Psoas muscle (tissue), 8 donors: ENCODE measurements around the gene ASTL. TPM values are rescaled to one million over a fixed set of nuclear protein-coding genes. Genes with fewer than 3 reads are reported as not detected.

Source experiments
- ATAC-seq, 4 donors: fragments of 200-7000 bp; cut with Tn5 transposase; one replicate each; pipeline ENCODE4 v1.9.1; 2020; ENCODE audit warnings: moderate library complexity in 3 of 4, mild to moderate bottlenecking in 2 of 4
- DNase-seq, 2 donors: peaks; one replicate each; pipeline ENCODE4 v3.0.0-alpha.2; 2020
- H3K27ac ChIP-seq: fragments of 200-600 bp; one replicate; pipeline ENCODE4 v1.8.0; 2022
- H3K27me3 ChIP-seq, 3 donors: fragments of 200-600 bp in 1 of 3; one replicate each; pipeline versions ENCODE4 v1.6.1 to v1.8.0; 2013 to 2022; ENCODE audit warnings: low read length in 2 of 3, mild to moderate bottlenecking in 2 of 3, moderate library complexity in 1 of 3; ENCODE audit not compliant: insufficient read depth in 3 of 3
- H3K36me3 ChIP-seq, 2 donors: fragments of 200-600 bp in 1 of 2; one replicate each; pipeline versions ENCODE4 v1.6.1 to v1.8.0; 2013 to 2022; ENCODE audit warnings: low read depth in 1 of 2, mild to moderate bottlenecking in 1 of 2, moderate library complexity in 1 of 2; ENCODE audit not compliant: insufficient read depth in 1 of 2
- H3K4me1 ChIP-seq: fragments of 200-600 bp; one replicate; pipeline ENCODE4 v1.8.0; 2022
- H3K4me3 ChIP-seq: fragments of 200-600 bp; one replicate; pipeline ENCODE4 v1.8.0; 2022; ENCODE audit warnings: mild to moderate bottlenecking
- H3K9me3 ChIP-seq: fragments of 200-600 bp; one replicate; pipeline ENCODE4 v1.8.0; 2022
- CTCF ChIP-seq: fragments of 200-600 bp; IDR thresholded peaks from one replicate; pipeline ENCODE4 v1.8.0; 2022; ENCODE audit warnings: antibody characterized with exemption
- WGBS, 3 donors: extraction: QIAGEN DNeasy Blood & Tissue Kit; methylation state at CpG; one replicate each; pipeline versions ENCODE4 v1.1.6 to v1.1.7; 2013; 5-methylcytosine and 5-hydroxymethylcytosine counted together
- intact Hi-C, 2 donors: fragments of 100-400 bp; cut with DNase I; formaldehyde crosslinking; loops; one replicate each; pipeline versions ENCODE4 v1.11.0 to v1.14.2; 2022
- polyA plus RNA-seq, 3 donors: library from polyadenylated mRNA; stranded (reverse); fragments of 200-250 nt; gene quantifications; one replicate each; pipeline ENCODE4 v1.2.3, GENCODE V29; 2013
- total RNA-seq, 4 donors: library from RNA; stranded (reverse); fragmentation: NEBNext Ultra II Directional in 2 of 4; extraction: Animal tissue kit (Norgen Biotek cat#: 25700) in 2 of 4; gene quantifications; one replicate each; pipeline versions ENCODE4 v1.2.1 to v1.2.4, GENCODE V29; 2021 to 2023
- donor health status: healthy with polysubstance abuse.
- donor health status: DM: no; HTN: no; CAD: no; lungs with moderate emphysema.
- donor health status: Bipolar disorder and iron deficiency.
- donor health status: healthy.
- donor health status: DM: yes; HTN: yes; CAD: no.
- donor health status: DM: no; HTN: no; CAD: no.
- donor health status: DM: no; HTN: no; CAD: no.
- donor health status: DM: yes; HTN: yes; CAD: no.

ASTL gene
- total and polyA plus RNA-seq, 7 donors: 0.03 TPM; not detected in 6

- no peak for DNase-seq
- no peaks in the 10 kb centered on the region for H3K27me3 ChIP-seq
- H3K4me3 ChIP-seq: no peak overlapping the region
- H3K36me3 ChIP-seq: no peaks in the 10 kb centered on the region
- no peak for TF ChIP-seq CTCF
- ATAC-seq: no peak
- H3K9me3 ChIP-seq: no peaks in the 10 kb centered on the region
- WGBS, 3 donors: 86 to 91% (median 86%) methylated on average over 2 of the region's 2 CpGs
- intact Hi-C loops: loop anchor here (5.0 to 10.0 kb wide), 2 partner anchors 33 to 145 kb away; partner anchors contain the start of gene ASTL (in 2 of the 2)
- H3K27ac ChIP-seq: no peak overlapping the region
- peaks cover 7% of the 10 kb centered on the region for H3K4me1 ChIP-seq
These were observed 31.7 kb upstream of the ASTL start for GRCh38 chr2:96169868-96170507.

GRCh38 chr2:96167407-96168013 lies 29.2 kb upstream of the ASTL start:
- H3K27ac ChIP-seq: no peak overlapping the region
- H3K4me3 ChIP-seq: no peak overlapping the region
- ATAC-seq: no peak
- no peak for TF ChIP-seq CTCF
- H3K27me3 ChIP-seq: no peaks in the 10 kb centered on the region
- intact Hi-C loops: no loop called here
- 73 to 77% (median 74%) methylated on average over 6 of the region's 6 CpGs for WGBS, 3 donors
- H3K4me1 ChIP-seq: no peaks in the 10 kb centered on the region
- no peaks in the 10 kb centered on the region for H3K36me3 ChIP-seq
- DNase-seq: no peak
- no peaks in the 10 kb centered on the region for H3K9me3 ChIP-seq

GRCh38 chr2:96164459-96165184 lies 26.3 kb upstream of the ASTL start:
- DNase-seq: no peak
- Histone ChIP-seq H3K27ac (no peak overlapping the region), H3K4me3 (no peak overlapping the region), H3K36me3 (no peaks in the 10 kb centered on the region), H3K4me1 (no peaks in the 10 kb centered on the region), H3K9me3 (no peaks in the 10 kb centered on the region), H3K27me3 (no peaks in the 10 kb centered on the region)
- intact Hi-C loops: loop anchor here in 1 of 2 donors (1.0 kb wide), 1 partner anchor 17 kb away; no protein-coding TSS in a partner anchor
- ATAC-seq: no peak
- no peak for TF ChIP-seq CTCF
- 70 to 71% (median 71%) methylated on average over 18 of the region's 18 CpGs for WGBS, 3 donors

GRCh38 chr2:96163768-96164429 lies 25.6 kb upstream of the ASTL start:
- DNase-seq (no peak), ATAC-seq (peak in 2 of 4 donors; percentile 9 to 42)
- no peaks in the 10 kb centered on the region for H3K4me1 ChIP-seq
- intact Hi-C loops: loop anchor here in 1 of 2 donors (1.0 kb wide), 1 partner anchor 17 kb away; no protein-coding TSS in a partner anchor
- no peak for TF ChIP-seq CTCF
- no peak overlapping the region for H3K4me3 ChIP-seq
- no peak overlapping the region for H3K27ac ChIP-seq
- WGBS, 3 donors: 59 to 69% (median 67%) methylated on average over 12 to 13 of the region's 13 CpGs
- H3K36me3 ChIP-seq: no peaks in the 10 kb centered on the region
- no peaks in the 10 kb centered on the region for H3K9me3 ChIP-seq
- no peaks in the 10 kb centered on the region for H3K27me3 ChIP-seq
